SK-N-SH treated with all-trans-retinoic acid at 6 μM for 48 hours (cell line): ENCODE data around the gene CD300C.
"Not testable (repeated sequence)": the region's sequence is repeated elsewhere in the genome, so short reads cannot be mapped to it uniquely, and the experiment has no call there.

Experiments
- ATAC-seq: fragments of 200-7000 bp; cut with Tn5 transposase; 3 replicates; pipeline ENCODE4 v1.9.1; 2020; ENCODE audit warnings: mild to moderate bottlenecking, moderate library complexity
- ESRRG ChIP-seq: fragments of 250-450 bp; sonication (Bioruptor Pico); IDR thresholded peaks from 2 replicates; pipeline ENCODE4 v1.6.1; 2021; ENCODE audit warnings: mild to moderate bottlenecking
- GLIS3 ChIP-seq: fragments of 250-450 bp; sonication (Bioruptor Pico); IDR thresholded peaks from 2 replicates; pipeline ENCODE4 v1.5.0; 2020; ENCODE audit warnings: mild to moderate bottlenecking, moderate library complexity
- OSR1 ChIP-seq: fragments of 250-450 bp; sonication (Bioruptor Pico); IDR thresholded peaks from 2 replicates; pipeline ENCODE4 v1.8.0; 2022; ENCODE audit warnings: moderate library complexity, mild to moderate bottlenecking, inconsistent platforms
- PPARA ChIP-seq: fragments of 250-450 bp; sonication (Bioruptor Pico); IDR thresholded peaks from 2 replicates; pipeline ENCODE4 v1.5.0; 2020; ENCODE audit warnings: mild to moderate bottlenecking, borderline replicate concordance
- RARB ChIP-seq: fragments of 250-450 bp; sonication (Bioruptor Pico); IDR thresholded peaks from 2 replicates; pipeline ENCODE4 v1.8.0; 2021; ENCODE audit warnings: mild to moderate bottlenecking, moderate library complexity
- SNAI2 ChIP-seq: fragments of 250-450 bp; sonication (Bioruptor Pico); IDR thresholded peaks from 2 replicates; pipeline ENCODE4 v1.5.0; 2020; ENCODE audit warnings: mild to moderate bottlenecking, moderate library complexity
- TCF4 ChIP-seq: fragments of 250-450 bp; sonication (Bioruptor Pico); IDR thresholded peaks from 2 replicates; pipeline ENCODE4 v1.8.0; 2021; ENCODE audit warnings: mild to moderate bottlenecking, moderate library complexity, borderline replicate concordance
- TOX ChIP-seq: fragments of 250-450 bp; sonication (Bioruptor Pico); IDR thresholded peaks from 2 replicates; pipeline ENCODE4 v1.8.0; 2021; ENCODE audit warnings: mild to moderate bottlenecking, moderate library complexity, borderline replicate concordance
- ZC3H10 ChIP-seq: fragments of 250-450 bp; sonication (Bioruptor Pico); IDR thresholded peaks from 2 replicates; pipeline ENCODE4 v1.5.1; 2021; ENCODE audit warnings: mild to moderate bottlenecking, moderate library complexity
- ZFP30 ChIP-seq: fragments of 450-650 bp; formaldehyde crosslinking; IDR thresholded peaks from 2 replicates; pipeline ENCODE4 v1.5.0; 2022; ENCODE audit warnings: mild to moderate bottlenecking, moderate library complexity
- ZNF565 ChIP-seq: fragments of 450-650 bp; formaldehyde crosslinking; conservative IDR thresholded peaks from 2 replicates; pipeline ENCODE4 v1.5.0; 2020; ENCODE audit warnings: low read depth, mild to moderate bottlenecking, moderate library complexity
- ZNF70 ChIP-seq: fragments of 450-650 bp; formaldehyde crosslinking; IDR thresholded peaks from 2 replicates; pipeline ENCODE4 v1.5.0; 2020; ENCODE audit warnings: mild to moderate bottlenecking, moderate library complexity
- TF ChIP-seq, protein P1 (sequence below): fragments of 250-450 bp; sonication (Bioruptor Pico); IDR thresholded peaks from 2 replicates; pipeline ENCODE4 v1.5.0; 2020; ENCODE audit warnings: mild to moderate bottlenecking, moderate library complexity
- TF ChIP-seq, protein P2 (sequence below): fragments of 250-450 bp; sonication (Bioruptor Pico); IDR thresholded peaks from 2 replicates; pipeline ENCODE4 v1.8.0; 2020; ENCODE audit warnings: mild to moderate bottlenecking, moderate library complexity, borderline replicate concordance
- TF ChIP-seq, protein P3 (sequence below): fragments of 250-450 bp; sonication (Bioruptor Pico); IDR thresholded peaks from 2 replicates; pipeline ENCODE4 v1.5.1; 2021; ENCODE audit warnings: mild to moderate bottlenecking, moderate library complexity

The CD300C gene

DNA sequence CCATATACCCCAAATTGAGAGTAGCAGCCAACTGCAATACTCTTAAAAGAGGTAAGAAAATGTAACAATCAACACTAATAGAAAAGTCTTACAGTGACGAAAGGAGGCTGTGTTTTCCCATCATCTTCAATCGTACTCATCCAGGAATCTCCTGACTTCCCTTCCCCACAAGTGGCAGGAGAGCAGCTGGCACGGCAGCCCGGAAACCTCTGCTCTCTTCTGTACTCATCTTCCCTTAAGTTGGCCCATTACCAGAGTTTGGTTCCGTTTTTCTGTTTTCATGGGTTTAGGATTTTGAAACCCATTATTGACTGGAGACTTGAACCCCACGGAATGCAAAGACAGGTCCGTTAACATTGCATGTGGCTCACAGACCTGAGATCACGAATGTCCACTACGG lies 33.1 kb upstream of the CD300C start:
- ATAC-seq = no peak
- no peak for TF ChIP-seq PPARA (CRISPR knock-in tag)
- TF ChIP-seq ZNF565 (CRISPR knock-in tag) = no peak
- TF ChIP-seq SNAI2 (CRISPR knock-in tag) = no peak
- TF ChIP-seq ZNF70 (CRISPR knock-in tag) = no peak
- TF ChIP-seq ESRRG = no peak
- TF ChIP-seq OSR1 (CRISPR knock-in tag) = no peak
- TF ChIP-seq, protein P1, sequence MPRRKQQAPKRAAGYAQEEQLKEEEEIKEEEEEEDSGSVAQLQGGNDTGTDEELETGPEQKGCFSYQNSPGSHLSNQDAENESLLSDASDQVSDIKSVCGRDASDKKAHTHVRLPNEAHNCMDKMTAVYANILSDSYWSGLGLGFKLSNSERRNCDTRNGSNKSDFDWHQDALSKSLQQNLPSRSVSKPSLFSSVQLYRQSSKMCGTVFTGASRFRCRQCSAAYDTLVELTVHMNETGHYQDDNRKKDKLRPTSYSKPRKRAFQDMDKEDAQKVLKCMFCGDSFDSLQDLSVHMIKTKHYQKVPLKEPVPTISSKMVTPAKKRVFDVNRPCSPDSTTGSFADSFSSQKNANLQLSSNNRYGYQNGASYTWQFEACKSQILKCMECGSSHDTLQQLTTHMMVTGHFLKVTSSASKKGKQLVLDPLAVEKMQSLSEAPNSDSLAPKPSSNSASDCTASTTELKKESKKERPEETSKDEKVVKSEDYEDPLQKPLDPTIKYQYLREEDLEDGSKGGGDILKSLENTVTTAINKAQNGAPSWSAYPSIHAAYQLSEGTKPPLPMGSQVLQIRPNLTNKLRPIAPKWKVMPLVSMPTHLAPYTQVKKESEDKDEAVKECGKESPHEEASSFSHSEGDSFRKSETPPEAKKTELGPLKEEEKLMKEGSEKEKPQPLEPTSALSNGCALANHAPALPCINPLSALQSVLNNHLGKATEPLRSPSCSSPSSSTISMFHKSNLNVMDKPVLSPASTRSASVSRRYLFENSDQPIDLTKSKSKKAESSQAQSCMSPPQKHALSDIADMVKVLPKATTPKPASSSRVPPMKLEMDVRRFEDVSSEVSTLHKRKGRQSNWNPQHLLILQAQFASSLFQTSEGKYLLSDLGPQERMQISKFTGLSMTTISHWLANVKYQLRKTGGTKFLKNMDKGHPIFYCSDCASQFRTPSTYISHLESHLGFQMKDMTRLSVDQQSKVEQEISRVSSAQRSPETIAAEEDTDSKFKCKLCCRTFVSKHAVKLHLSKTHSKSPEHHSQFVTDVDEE = no peak
- TF ChIP-seq, protein P2, sequence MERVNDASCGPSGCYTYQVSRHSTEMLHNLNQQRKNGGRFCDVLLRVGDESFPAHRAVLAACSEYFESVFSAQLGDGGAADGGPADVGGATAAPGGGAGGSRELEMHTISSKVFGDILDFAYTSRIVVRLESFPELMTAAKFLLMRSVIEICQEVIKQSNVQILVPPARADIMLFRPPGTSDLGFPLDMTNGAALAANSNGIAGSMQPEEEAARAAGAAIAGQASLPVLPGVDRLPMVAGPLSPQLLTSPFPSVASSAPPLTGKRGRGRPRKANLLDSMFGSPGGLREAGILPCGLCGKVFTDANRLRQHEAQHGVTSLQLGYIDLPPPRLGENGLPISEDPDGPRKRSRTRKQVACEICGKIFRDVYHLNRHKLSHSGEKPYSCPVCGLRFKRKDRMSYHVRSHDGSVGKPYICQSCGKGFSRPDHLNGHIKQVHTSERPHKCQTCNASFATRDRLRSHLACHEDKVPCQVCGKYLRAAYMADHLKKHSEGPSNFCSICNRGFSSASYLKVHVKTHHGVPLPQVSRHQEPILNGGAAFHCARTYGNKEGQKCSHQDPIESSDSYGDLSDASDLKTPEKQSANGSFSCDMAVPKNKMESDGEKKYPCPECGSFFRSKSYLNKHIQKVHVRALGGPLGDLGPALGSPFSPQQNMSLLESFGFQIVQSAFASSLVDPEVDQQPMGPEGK (CRISPR knock-in tag) = no peak
- no peak for TF ChIP-seq ZFP30 (CRISPR knock-in tag)
- TF ChIP-seq, protein P3, sequence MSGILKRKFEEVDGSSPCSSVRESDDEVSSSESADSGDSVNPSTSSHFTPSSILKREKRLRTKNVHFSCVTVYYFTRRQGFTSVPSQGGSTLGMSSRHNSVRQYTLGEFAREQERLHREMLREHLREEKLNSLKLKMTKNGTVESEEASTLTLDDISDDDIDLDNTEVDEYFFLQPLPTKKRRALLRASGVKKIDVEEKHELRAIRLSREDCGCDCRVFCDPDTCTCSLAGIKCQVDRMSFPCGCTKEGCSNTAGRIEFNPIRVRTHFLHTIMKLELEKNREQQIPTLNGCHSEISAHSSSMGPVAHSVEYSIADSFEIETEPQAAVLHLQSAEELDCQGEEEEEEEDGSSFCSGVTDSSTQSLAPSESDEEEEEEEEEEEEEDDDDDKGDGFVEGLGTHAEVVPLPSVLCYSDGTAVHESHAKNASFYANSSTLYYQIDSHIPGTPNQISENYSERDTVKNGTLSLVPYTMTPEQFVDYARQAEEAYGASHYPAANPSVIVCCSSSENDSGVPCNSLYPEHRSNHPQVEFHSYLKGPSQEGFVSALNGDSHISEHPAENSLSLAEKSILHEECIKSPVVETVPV (CRISPR knock-in tag) = no peak
- no peak for TF ChIP-seq TOX (CRISPR knock-in tag)
- no peak for TF ChIP-seq TCF4 (CRISPR knock-in tag)
- TF ChIP-seq, all 23 proteins: peak for 0

DNA sequence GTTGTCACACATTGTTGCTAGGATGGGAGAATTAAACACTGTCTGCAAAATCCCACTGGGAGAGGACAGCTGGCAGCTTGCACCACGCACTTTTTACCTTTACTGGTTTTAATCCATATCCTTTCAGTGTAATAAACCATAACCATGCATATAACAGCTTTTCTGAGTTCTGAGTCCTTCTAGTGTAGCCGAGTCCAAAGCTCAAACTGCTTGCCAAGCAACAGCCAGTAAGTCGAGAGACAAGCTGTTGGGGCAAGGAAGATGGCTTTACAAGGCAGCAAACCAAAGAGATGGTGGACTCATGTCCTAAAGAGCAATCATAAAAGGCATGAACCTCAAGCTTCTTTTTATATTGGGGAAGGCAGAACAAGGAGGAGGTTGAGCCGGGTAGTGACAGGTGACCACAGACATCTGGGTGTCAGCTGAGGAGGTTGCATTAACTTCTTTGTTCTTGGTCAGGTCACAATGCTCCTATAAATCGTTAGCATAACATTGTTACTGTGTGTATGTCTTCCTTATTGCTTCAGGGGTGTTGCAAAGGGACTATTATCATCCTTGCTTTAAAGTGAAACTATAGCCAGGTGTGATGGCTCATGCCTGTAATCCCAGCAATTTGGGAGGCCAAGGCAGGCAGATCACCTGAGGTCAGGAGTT lies 28.7 kb upstream of the CD300C start:
- ATAC-seq = no peak
- TF ChIP-seq ESRRG (no peak), GLIS3 (no peak), RARB (CRISPR knock-in tag) (no peak), ZC3H10 (CRISPR knock-in tag) (no peak), ZFP30 (CRISPR knock-in tag) (no peak)
- TF ChIP-seq, protein P3 (CRISPR knock-in tag) = no peak
- TF ChIP-seq, all 23 proteins: peak for 0

DNA sequence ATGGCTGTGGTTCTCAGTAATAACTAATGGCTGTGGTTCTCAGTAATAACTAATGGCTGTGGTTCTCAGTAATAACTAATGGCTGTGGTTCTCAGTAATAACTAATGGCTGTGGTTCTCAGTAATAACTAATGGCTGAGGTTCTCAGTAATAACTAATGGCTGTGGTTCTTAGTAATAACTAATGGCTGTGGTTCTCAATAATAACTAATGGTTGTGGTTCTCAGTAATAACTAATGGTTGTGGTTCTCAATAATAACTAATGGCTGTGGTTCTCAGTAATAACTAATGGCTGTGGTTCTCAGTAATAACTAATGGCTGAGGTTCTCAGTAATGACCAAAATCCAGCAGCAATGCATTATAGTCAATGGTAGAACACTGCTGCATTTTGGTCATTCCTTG lies 27.7 kb upstream of the CD300C start:
- not testable (repeated sequence) for ATAC-seq

DNA sequence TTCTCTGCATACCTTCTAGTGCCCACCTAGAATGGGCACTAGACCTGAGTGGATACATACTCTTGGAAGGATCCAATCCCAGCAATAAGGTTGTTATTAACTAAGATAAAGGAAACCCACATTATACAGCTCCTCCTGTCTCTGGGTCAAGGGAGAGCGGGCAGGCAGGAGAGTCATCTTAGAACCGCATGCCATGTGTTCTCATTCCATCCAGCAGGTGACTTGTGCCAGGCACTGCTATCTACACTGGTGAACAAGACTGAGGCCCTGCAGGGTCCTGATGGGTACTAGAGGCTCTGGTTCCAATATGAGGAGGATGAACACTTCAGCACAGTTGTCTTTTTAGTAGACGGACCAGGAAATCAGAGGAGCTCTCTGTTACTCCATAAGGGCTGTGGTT lies 27.3 kb upstream of the CD300C start:
- no peak for ATAC-seq

More for the DNA sequence above, 27.3 kb upstream of the CD300C start:
- TF ChIP-seq, protein P3 (CRISPR knock-in tag) = no peak
- TF ChIP-seq ZFP30 (CRISPR knock-in tag) (no peak), TOX (CRISPR knock-in tag) (no peak), TCF4 (CRISPR knock-in tag) (no peak)
- TF ChIP-seq, protein P1 = no peak
